Fibroblast of the conjunctiva (primary cell): ENCODE results near the gene MYO1A.
A peak's percentile ranks its signal among the peaks of the same experiment; 100 is the strongest.

Source experiments
- DNase-seq: peaks from one replicate; pipeline ENCODE4 v3.0.0-alpha.2; 2010; ENCODE audit warnings: low read depth

Gene MYO1A

GRCh38 chr12:57012600-57013465 lies 37.1 kb downstream of the MYO1A start:
- no peak for DNase-seq

GRCh38 chr12:57011438-57012424 lies 38.2 kb downstream of the MYO1A start:
- no peak for DNase-seq

- no peak for DNase-seq
Observed at GRCh38 chr12:57010627-57011247, 39.2 kb downstream of the MYO1A start.

GRCh38 chr12:57009949-57010626 lies 39.8 kb downstream of the MYO1A start:
- DNase-seq = no peak

- DNase-seq = peak; percentile 65
Observed at GRCh38 chr12:57008178-57008577, 41.8 kb downstream of the MYO1A start.

- DNase-seq = no peak
Observed at GRCh38 chr12:57006809-57007475, 43.0 kb downstream of the MYO1A start.

- DNase-seq = peak; percentile 14
Observed at GRCh38 chr12:57005980-57006808, 43.7 kb downstream of the MYO1A start, which contains the start of gene ZBTB39. TSS of gene ZBTB39 (minus strand) at chr12:57006546. CDS start at chr12:57004917, 1,629 bp downstream.

GRCh38 chr12:57004651-57005050 lies 45.3 kb downstream of the MYO1A start:
- DNase-seq = no peak

GRCh38 chr12:57003395-57003794 lies 46.5 kb downstream of the MYO1A start:
- no peak for DNase-seq

- DNase-seq = peak; percentile 30
Observed at GRCh38 chr12:57001448-57001906, 48.5 kb downstream of the MYO1A start.

GRCh38 chr12:57000393-57000792 lies 49.5 kb downstream of the MYO1A start:
- DNase-seq = no peak

GRCh38 chr12:56999456-56999855 lies 50.5 kb downstream of the MYO1A start:
- no peak for DNase-seq

- DNase-seq = no peak
Observed at GRCh38 chr12:56998981-56999380, 50.9 kb downstream of the MYO1A start.

GRCh38 chr12:56998316-56998715 lies 51.6 kb downstream of the MYO1A start:
- DNase-seq = no peak

GRCh38 chr12:56996793-56997545 lies 53.0 kb downstream of the MYO1A start:
- DNase-seq = no peak

GRCh38 chr12:56995930-56996496 lies 53.9 kb downstream of the MYO1A start:
- no peak for DNase-seq

GRCh38 chr12:56995201-56995929 lies 54.6 kb downstream of the MYO1A start:
- DNase-seq = no peak

GRCh38 chr12:56994231-56994746 lies 55.6 kb downstream of the MYO1A start:
- DNase-seq = no peak
